ENCODE results near the gene SREBF1.
A peak's percentile ranks its signal among the peaks of the same experiment; 100 is the strongest.
"Not testable (repeated sequence)": the region's sequence is repeated elsewhere in the genome, so short reads cannot be mapped to it uniquely, and the experiment has no call there.

SREBF1 gene

DNA sequence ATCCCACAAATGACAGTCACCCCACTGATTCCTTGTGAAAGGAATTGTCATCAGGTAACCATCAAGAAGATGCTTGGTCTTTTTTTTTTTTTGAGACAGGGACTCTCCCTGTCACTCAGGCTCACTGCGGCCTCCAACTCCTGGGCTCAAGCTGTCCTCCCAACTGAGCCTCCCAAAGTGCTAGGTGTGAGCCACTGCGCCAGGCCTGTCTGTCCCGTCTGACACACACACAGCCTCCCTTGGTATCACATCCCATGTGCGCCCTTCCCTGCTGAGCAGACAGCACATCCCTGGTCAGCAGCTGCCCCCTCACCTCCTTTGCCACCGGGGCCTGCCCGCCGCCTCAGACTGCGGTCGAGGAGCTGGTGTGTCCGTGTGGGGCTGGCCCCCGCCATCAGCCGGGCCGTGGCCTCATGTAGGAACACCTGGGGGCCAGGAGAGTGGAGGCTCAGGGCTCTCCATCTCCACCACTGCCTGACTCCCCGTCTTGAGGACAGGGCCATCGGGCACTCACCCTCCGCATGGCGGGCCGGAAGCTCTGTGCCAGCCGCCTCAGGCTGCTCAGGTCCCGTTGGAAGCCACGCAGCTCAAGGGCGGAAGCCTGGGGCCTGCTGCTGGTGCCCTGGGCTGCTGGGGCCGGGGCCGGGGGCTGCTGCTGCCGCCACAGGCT lies 23.6 kb downstream of the SREBF1 start:
- no peak for DNase-seq (ENCODE audit: low read depth in 1 of 2, low spot score in 1 of 2)

DNA sequence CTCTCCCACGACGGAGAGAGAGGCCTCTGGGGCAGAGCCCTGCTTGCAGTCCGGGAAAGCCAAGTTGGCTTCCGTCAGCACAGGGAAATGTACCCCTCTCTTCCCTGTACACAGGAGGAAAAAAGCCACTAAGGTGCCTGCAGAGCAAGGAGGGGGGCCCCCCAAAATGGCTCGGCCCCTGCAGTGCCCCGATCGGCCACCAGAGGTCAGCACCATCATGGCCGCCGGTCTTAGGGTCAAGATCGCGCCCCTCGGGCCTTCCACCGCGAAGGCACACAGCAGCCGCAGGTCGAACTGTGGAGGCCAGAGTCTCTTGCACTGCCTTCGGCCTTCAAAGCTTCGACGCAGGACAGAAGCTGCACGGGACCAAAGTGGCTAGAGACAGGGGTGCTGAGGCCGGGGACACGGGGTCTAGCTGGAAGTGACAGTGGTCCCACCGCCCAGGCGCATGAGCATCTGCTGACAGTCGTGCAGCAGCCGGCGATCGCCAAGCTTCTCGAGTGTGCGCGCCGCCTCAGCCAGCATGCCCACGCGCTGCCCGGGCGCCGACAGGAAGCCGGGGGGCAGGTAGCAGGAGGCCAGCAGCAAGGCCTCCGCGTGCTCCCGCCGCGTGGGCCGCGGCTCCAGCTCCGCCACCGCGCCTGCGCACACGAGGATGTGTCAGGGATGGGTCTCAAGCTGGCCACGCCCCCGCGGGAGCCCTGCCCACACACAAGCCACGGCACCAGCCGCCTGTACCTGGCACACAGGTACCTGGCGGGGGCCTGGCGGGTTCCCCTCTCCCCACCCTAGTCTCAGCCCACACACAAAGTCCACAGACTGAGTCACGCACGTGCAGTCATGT lies 24.4 kb downstream of the SREBF1 start:
- DNase-seq (ENCODE audit: low read depth in 1 of 2, low spot score in 1 of 2) = peak; percentile 42 to 56

GRCh38 chr17:17811381-17812210 lies 25.2 kb downstream of the SREBF1 start:
- DNase-seq (ENCODE audit: low read depth in 1 of 2, low spot score in 1 of 2) = no peak

DNA sequence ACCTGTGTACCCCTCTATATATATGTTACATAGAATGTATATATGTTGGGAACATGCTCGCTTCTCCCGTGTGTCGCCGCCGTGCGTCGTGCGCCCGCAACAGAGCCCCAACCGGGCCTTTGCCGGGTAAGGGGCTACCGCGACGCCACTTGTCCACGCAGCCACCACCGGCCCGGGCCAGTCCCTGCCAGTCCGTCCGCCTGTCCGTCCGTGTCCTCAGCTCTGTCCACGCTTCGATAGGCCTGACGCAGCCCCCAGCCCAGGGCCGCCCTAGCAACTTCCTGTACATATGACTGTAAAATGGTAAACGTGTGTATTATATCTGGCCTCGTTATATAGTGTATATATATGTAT lies 25.9 kb downstream of the SREBF1 start:
- no peak for DNase-seq (ENCODE audit: low read depth in 1 of 2, low spot score in 1 of 2)

DNA sequence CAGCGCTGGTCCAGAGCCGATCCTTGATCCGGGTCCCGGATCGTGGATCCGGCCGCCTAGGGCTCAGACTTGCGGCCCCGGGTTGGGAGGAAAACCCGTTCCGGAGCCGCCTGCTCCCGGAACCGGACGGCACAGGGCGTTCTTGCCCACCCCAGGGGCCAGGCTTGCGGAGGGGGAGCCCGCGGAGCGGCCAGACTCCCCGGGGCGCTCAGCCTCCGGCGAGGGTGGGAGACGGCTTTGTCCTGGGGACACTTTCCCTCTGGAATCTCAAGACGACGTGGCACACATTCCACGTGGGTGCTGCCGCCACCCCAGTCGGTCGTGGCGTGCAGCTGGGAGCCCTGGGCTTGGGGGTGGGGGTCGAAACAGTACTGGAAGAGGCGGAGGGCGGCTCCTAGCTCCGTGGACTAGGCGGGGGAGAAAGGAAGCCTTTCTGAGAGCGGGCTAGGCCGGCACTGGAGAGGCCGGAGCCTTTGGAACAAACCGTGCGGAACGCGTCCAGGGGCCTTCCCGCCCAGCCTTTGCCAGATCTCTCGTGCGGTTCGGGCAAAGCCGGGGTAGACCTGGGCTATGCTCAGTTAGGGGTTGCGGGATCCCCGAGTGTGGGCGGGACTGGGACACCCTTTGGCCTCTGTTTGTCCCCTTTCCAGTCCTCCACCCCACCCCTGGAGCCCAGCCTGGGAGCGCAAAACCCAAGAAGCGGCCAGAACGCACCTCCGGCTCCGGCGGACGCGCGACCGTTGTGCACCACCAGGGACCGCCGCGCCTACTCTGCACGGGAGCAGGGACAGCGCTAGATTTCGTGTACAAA lies 26.5 kb downstream of the SREBF1 start:
- no peak for DNase-seq (ENCODE audit: low read depth in 1 of 2, low spot score in 1 of 2)

DNA sequence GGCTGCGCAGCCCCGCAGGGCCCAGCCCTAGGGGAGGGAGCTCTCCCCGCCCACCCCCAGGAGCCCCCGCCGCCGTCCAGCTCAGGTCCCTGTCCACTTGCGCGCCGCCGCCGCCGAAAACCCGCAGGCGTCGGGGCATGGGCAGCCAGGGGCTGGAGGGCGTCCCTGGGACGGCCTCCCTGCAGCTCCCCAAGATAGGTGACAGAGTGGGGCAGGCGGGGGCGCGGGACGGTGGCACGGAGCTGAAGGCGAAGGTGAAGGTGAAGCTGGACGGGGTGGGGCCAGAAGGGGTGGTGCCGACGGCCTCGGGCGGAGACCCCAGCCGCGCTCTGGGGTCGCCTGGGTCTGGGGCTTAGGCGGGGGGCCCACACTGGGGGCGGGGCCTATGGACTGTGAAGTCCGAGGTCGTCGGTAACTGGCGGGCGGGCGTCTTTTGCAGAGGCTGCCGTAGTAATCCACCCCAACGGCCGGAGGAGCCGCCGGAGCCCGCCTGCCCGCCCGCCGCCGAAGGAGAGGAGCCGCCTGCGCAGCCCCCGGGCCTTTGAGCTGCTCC lies 27.2 kb downstream of the SREBF1 start:
- DNase-seq (ENCODE audit: low read depth in 1 of 2, low spot score in 1 of 2) = no peak

DNA sequence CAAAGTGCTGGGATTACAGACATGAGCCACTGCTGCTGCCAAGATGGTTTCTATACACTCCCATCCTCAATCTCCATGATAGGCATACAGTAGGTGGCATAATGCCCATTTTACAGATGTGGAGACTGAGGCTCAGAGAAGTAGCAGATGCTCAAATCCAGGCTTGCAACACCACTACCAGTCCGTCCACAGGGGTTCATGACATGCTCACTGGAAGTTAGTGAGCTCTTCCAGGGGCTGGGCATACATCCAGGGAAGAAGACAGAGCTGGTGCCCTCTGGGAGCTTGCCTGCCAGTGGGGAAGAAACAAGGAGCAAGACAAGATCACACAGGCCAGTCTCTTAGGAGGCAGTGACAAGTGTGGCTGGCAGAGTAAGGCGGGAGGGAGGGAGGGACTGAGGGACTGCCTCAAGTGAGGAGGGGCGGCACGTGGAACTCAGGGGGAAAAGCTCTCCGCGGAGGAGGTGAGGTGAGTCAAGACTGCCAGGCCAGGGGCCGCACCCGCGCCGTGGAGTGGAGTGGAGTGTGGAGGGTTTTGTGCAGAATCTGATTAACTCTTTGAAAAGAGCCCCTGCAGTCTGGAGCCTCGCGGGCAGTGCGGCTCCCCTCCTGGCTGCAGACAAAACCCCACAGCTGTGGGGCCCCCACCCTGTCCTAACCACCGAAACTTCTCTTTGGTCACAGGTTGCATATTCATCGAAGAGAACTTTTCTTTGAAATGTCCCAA lies 27.9 kb downstream of the SREBF1 start:
- DNase-seq (ENCODE audit: low read depth in 1 of 2, low spot score in 1 of 2) = no peak

GRCh38 chr17:17808200-17808599 lies 28.6 kb downstream of the SREBF1 start:
- not testable (repeated sequence) for DNase-seq (ENCODE audit: low read depth in 1 of 2, low spot score in 1 of 2)

DNA sequence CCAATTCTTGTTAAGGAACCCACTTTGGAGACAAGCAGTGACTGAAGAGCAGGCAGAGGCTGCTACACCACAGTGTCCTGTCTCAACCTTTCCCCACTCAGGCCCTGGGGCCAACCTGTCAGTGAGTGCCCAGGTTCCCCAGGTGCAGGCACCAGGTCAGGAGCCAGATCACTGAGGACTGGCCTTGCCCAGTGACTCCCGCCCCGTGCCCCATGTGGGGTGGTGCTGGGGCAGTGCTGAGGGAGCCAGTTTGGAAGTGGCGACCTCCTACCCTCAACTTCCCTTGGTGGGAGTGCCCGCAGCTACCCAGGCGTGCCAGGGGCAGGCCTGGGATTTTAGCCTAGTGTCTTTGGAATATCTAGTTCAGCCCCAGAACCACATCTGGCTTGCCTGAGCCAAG lies 29.3 kb downstream of the SREBF1 start:
- DNase-seq (ENCODE audit: low read depth in 1 of 2, low spot score in 1 of 2) = no peak

DNA sequence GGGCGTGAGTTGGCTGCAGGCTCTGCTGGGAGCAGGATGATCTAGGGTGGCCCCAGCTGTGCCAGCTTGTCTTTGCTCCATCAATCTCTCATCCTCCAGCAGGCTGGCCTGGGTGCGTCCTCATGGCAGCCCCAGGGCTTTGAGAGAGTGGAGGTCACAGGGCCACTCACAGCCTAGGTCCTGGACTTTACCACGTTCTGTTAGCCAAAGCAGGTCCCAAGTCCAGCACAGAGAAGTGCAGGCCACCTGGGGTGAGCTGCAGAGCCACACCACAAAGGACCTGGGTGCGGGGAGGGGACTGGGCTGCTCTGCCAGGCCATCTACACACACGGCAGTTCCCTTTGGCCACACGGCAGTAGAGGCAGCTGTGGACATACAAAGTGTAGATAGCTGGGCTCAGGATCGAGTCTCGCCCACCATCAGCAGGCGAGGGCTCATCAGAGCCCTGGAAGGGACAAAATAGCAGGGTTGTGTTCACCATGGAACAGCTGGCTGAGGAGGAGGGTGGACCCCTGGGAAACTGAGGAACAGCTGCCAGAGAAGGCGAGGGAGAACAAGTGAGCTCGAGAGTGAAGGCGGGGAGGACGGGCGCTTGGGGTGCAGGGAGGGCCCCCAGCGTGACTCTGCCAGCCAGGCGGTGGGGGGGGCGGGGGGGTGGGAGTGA lies 30.0 kb downstream of the SREBF1 start:
- no peak for DNase-seq (ENCODE audit: low read depth in 1 of 2, low spot score in 1 of 2)

DNA sequence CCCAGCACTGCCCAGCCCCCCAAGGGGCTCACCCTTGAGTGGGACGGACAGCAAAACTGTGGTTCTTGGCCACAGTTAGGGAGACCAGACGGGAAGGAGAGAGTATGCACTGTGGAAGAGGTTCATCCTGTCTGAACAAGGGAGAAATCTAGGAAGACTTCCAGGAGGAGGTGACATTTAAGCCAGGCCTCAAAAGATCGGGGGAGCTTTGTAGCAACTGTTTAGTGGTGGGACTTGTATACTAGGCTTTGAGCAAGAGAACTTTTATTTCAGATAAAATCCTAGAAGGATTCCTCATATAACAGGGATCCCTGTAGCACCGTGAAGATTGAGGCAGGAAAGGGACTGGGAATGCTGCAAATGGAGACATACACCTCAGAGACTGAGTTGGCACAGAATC lies 30.8 kb downstream of the SREBF1 start:
- DNase-seq (ENCODE audit: low read depth in 1 of 2, low spot score in 1 of 2) = no peak

GRCh38 chr17:17805575-17805974 lies 31.2 kb downstream of the SREBF1 start:
- no peak for DNase-seq (ENCODE audit: low read depth in 1 of 2, low spot score in 1 of 2)

GRCh38 chr17:17804007-17804406 lies 32.8 kb downstream of the SREBF1 start:
- DNase-seq (ENCODE audit: low read depth in 1 of 2, low spot score in 1 of 2) = no peak

- no peak for DNase-seq (ENCODE audit: low read depth in 1 of 2, low spot score in 1 of 2)
Measured at GRCh38 chr17:17801800-17802481, 34.8 kb downstream of the SREBF1 start.

GRCh38 chr17:17800504-17801021 lies 36.2 kb downstream of the SREBF1 start:
- no peak for DNase-seq (ENCODE audit: low read depth in 1 of 2, low spot score in 1 of 2)

GRCh38 chr17:17798573-17799255 lies 38.1 kb downstream of the SREBF1 start:
- no peak for DNase-seq (ENCODE audit: low read depth in 1 of 2, low spot score in 1 of 2)

DNA sequence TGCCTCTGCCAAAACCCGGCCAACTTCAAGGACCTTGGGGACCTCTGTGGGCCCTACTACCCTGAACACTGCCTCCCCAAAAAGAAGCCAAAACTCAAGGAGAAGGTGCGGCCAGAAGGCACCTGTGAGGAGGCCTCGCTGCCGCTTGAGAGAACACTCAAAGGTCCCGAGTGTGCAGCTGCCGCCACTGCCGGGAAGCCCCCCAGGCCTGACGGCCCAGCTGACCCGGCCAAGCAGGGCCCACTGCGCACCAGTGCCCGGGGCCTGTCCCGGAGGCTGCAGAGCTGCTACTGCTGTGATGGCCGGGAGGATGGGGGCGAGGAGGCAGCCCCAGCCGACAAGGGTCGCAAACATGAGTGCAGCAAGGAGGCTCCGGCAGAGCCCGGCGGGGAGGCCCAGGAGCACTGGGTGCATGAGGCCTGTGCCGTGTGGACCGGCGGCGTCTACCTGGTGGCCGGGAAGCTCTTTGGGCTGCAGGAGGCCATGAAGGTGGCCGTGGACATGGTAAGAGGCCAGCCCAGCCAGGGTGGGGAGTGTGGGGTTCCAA lies 38.7 kb downstream of the SREBF1 start:
- no peak for DNase-seq (ENCODE audit: low read depth in 1 of 2, low spot score in 1 of 2)

All from stimulated activated CD4-positive, alpha-beta T cell treated with anti-CD3 and anti-CD28 coated beads, Interleukin-15, amount 100 ng/mL, for 1 hour (primary cell).